CD1c-positive myeloid dendritic cell (primary cell): Measurements from ENCODE around the gene MANSC4.

ENCODE experiments used
- DNase-seq: peaks from one replicate; pipeline ENCODE4 v3.0.0-alpha.2; 2016; ENCODE audit errors: extremely low spot score

MANSC4 gene

GRCh38 chr12:27779920-27780611 lies at the start of gene MANSC4, which contains the start of gene KLHL42:
Gene MANSC4 (minus strand): TSS chr12:27780236. CDS start chr12:27771276, 8,960 bp downstream.
Gene KLHL42 (plus strand): TSS chr12:27780233. CDS start chr12:27780331, 98 bp downstream.
- DNase-seq: peak; percentile 75

GRCh38 chr12:27828196-27828595 lies 48.2 kb upstream of the MANSC4 start:
- DNase-seq: no peak

- DNase-seq: no peak
These were observed 46.0 kb upstream of the MANSC4 start for GRCh38 chr12:27826076-27826475.

GRCh38 chr12:27824126-27824842 lies 44.2 kb upstream of the MANSC4 start:
- DNase-seq: no peak

GRCh38 chr12:27823038-27823437 lies 43.0 kb upstream of the MANSC4 start:
- DNase-seq: no peak

GRCh38 chr12:27822076-27822712 lies 42.2 kb upstream of the MANSC4 start:
- DNase-seq: peak; percentile 1

- DNase-seq: peak; percentile 59
These were observed 41.4 kb upstream of the MANSC4 start for GRCh38 chr12:27821259-27821973.

GRCh38 chr12:27820564-27820963 lies 40.5 kb upstream of the MANSC4 start:
- DNase-seq: no peak

GRCh38 chr12:27818401-27818918 lies 38.4 kb upstream of the MANSC4 start:
- no peak for DNase-seq

- no peak for DNase-seq
These were observed 37.7 kb upstream of the MANSC4 start for GRCh38 chr12:27817766-27818165.

- no peak for DNase-seq
These were observed 35.0 kb upstream of the MANSC4 start for GRCh38 chr12:27814851-27815591.

- DNase-seq: no peak
These were observed 34.4 kb upstream of the MANSC4 start for GRCh38 chr12:27814411-27814810.

- DNase-seq: no peak
These were observed 32.5 kb upstream of the MANSC4 start for GRCh38 chr12:27812502-27812901.

GRCh38 chr12:27810756-27811155 lies 30.7 kb upstream of the MANSC4 start:
- no peak for DNase-seq

- DNase-seq: no peak
These were observed 28.8 kb upstream of the MANSC4 start for GRCh38 chr12:27808841-27809240.

- DNase-seq: no peak
These were observed 27.1 kb upstream of the MANSC4 start for GRCh38 chr12:27807063-27807703.

GRCh38 chr12:27806259-27806658 lies 26.2 kb upstream of the MANSC4 start:
- no peak for DNase-seq

- no peak for DNase-seq
These were observed 25.2 kb upstream of the MANSC4 start for GRCh38 chr12:27805238-27805637.

- no peak for DNase-seq
These were observed 22.9 kb upstream of the MANSC4 start for GRCh38 chr12:27802936-27803335.

GRCh38 chr12:27802511-27802910 lies 22.5 kb upstream of the MANSC4 start:
- no peak for DNase-seq

GRCh38 chr12:27801630-27802029 lies 21.6 kb upstream of the MANSC4 start:
- DNase-seq: no peak
